Hippocampal formation (tissue), 2 donors: ENCODE measurements around the gene ZDHHC23.

Experiments
- DNase-seq, 2 donors: peaks; one replicate each; lab custom pipeline; 2025; lab: John Stamatoyannopoulos, UW

Gene ZDHHC23, protein sequence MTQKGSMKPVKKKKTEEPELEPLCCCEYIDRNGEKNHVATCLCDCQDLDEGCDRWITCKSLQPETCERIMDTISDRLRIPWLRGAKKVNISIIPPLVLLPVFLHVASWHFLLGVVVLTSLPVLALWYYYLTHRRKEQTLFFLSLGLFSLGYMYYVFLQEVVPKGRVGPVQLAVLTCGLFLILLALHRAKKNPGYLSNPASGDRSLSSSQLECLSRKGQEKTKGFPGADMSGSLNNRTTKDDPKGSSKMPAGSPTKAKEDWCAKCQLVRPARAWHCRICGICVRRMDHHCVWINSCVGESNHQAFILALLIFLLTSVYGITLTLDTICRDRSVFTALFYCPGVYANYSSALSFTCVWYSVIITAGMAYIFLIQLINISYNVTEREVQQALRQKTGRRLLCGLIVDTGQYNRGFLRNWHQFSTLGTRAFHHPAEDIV

DNA sequence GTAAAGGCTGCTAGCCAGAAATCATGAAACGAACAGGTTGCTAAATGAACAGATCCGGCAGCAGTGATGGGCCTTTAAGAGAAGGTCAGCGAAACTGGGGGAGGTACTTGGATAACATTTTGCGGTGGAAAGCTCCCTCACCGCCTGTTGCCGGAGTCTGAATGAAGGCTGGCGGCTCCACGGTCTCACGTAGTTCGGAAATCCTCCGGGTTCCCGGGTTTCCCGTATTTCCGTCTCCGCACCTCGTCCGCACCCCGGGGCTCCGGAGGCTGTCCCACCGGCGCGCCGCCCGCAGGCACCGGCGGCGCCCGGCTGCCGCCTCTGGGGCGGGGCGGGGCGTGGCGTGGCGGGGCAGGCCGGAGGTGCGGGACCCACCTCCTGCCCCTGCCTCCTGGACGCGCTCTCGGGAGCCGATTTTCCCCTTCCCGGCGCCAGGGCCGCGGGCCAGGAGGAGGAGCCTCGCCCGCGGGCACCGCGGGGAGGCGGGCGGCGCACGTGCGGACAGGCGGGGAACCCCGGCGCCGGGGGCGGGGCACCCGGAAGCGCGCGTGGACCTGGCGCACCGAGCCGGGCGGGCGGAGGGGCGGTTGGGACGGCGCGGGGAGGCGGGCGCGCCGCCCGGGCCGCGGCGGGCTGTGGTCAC, at the start of gene ZDHHC23:
ZDHHC23 (plus strand) TSS at position 642 of the 643 bp plus-strand sequence. CDS start 790 bp downstream, outside the sequence.
- no peak for DNase-seq

DNA sequence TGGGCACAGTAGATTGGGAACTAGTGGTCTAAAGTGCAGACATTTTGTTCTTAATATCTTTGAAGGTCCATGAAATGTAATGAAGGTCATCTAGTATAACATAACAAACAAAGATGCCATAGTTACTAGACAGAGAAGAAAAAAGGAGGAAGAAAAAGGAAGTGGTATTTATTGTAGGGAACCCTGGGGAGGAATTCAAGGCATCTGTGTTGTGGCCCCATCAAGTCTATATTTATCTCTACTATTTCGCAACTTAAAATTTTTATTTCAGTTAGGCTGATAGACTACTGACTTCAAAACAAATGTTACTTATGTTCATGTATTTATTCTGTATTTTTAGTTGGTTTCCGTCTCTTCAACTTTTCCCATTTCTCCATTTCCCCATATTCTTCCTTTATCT, 48.9 kb upstream of the ZDHHC23 start:
- no peak for DNase-seq

DNA sequence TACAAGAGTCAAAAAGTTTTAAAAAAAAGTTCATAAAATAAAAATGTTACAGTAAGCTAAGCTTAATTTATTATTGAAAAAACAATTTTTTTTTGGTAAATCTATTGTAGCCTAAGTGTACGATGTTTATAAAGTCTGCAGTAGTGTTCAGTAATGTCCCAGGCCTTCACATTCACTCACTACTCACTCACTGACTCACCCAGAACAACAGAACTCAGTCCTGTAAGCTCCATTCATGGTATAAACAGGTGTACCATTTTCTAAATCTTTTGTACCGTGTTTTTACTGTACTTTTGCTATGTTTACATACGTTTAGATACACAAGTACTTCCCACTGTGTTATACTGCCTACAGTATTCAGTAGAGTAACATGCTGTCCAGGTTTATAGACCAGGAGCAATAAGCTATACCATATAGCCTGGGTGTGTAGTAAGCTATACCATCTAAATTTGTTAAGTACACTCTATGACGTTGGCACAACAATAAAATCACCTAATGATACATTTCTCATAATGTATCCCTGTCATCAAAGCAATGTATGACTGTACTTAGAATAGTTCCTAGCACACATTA, 41.2 kb upstream of the ZDHHC23 start:
- DNase-seq = no peak

DNA sequence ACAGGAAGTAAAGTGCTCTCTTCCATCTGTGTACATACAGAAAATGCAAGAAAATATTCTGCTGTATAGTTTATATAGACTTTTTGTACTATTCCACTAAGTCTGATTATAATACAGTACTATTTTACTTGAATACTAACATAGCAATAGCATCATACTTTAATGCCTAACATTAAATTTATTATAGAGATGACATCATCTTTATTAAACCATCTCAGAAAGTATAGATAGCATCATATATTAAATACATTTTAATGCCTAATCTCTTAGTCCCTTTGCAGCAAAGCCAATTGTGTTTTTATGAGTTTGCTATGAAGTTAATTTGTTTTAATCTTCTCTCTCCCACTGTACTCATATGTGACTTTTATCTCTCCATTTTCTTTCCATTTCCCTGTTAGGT, 39.7 kb upstream of the ZDHHC23 start:
- no peak for DNase-seq

DNA sequence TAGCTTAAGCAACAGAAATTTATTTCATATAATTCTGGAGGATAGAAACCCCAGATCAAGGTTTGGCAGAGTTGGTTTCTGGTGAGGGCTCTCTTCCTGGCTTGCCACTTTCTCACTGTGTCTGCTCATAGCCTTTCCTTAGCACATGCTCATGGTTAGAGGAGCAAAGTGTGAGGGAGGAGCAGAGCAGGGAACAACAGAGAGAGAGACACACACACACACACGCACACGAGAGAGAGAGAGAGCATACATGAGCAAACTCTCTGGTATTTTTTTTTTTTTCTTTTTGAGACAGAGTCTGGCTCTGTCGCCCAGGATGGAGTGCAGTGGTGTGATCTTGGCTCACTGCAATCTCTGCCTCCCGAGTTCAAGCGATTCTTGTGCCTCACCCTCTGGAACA, 36.8 kb upstream of the ZDHHC23 start:
- no peak for DNase-seq

DNA sequence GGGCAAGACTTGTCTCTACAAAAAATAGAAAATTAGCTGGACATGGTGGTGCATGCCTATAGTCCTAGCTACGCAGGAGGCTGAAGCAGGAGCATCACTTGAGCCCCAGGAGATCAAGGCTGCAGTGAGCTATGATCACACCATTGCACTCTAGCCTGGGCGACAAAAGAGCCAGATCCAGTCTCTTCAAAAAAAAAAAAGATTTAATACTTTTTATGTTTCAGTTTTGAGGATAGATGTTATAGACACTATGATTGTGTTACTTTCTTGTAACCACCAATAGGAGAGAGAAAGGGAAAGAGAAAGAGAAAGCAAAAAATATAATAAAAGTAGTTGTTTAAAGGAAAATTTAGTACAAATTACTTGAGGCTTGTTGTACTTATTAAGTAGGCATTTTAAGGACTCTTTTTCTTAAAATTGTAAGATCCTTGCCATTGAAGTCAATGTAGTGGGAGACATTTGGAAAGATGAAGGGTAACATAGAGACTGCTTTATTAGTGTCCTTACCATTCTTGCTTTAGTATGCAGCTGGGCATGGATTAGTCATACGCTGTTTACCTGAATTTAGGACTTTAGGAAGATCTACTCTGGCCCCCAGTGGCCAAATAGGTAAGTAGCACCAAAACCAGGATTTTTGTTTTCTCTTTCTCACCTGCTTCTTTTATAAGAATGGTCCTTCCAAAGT, 35.1 kb upstream of the ZDHHC23 start:
- DNase-seq = peak in 1 of 2 donors; percentile 41

DNA sequence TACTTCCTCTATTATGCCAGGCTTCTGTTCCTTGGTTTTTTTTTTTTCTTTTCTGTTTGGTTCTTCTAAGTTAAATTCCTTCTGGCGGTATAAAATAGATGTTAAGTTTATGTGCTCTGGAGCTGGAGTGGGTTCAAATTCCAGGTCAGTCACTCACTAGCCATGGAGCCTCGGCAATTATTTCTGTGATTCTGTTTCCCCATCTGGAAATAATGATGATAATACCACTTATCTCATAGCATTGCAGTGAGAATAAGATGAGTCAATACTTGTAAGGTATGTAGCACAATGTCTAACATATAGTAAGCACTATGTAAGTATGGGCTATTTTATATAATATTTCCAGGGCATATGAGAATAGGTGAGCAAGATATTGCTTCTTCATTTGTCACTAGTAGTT, 33.2 kb upstream of the ZDHHC23 start:
- DNase-seq = no peak

DNA sequence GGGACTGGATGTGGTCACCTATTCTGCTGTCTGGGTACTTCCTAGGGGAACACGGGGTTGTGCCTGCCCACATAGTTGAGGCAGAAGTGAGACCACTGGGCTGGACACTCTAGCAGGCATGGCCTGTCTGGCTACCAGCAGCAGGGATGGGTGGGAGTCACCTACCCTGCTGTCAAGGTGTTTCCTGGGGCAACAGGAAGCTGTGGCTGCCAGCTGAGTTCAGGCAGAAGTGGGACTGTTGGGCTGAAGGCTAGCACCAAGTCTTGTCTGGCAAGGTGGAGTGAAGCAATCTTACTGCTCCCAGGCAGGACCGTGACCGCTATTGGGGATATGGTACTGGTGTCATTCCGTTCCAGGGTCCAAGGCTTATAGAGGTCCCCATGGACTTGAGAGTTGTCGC, 20.3 kb upstream of the ZDHHC23 start:
- no peak for DNase-seq

DNA sequence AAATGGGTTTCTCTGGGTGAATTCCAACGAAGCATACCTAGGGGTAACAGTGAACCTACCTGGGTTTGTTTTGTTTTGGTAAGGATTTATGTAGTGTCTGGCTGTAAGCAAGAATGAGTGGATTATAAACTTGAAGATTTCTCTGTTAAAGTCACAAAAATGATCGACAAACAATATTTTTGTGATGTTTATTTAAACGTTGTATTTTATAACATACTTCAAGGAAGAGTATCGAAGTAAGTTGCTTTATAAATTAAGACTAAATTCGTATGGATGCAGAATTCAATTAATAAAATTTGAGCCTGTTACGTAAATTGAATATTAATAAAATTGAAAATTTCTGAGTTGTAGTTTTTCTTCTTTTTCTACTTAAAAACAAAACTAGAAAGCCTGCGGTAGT, 982 bp upstream of the ZDHHC23 start:
- no peak for DNase-seq

DNA sequence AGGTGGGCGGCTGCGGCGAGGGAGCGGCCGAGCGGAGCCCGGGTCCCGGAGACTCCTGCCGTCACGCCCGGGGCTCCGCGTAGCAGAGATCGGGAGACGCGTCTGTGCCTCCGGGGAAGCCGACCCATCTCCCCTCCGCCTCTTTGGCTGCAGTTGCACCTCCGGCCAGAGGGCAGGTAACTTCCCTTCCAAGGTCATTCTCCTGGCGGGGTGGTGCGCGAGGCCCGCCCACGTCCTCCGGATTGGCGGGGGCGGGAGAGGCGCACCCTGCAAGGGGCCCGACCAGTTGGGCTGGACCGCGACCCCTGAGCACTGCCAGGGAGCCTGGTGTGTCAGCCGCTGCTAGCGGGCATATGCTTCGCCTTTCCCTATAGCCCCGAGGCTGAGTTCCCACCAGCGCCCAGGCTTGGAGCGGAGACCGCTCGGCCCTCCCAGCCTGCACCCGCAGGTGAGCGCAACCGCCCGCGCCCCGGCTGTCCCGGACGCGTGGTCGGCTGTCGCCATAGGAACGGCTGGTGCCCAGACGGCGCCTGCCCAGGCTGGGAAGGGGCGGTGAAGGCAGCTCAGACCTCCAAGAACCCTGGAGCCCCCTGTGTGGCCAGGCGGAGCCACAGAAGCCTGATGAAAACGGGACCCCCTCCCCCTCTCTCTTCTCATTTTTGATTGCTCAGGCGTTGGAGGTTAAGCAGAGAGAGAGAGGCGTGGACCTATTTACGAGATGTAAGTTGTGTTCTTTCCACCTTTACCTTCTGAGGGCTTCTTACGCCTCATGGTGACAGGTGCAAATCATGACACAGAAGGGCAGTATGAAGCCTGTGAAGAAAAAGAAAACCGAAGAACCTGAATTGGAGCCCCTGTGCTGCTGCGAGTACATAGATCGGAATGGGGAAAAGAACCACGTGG, 453 bp downstream of the ZDHHC23 start:
- no peak for DNase-seq

DNA sequence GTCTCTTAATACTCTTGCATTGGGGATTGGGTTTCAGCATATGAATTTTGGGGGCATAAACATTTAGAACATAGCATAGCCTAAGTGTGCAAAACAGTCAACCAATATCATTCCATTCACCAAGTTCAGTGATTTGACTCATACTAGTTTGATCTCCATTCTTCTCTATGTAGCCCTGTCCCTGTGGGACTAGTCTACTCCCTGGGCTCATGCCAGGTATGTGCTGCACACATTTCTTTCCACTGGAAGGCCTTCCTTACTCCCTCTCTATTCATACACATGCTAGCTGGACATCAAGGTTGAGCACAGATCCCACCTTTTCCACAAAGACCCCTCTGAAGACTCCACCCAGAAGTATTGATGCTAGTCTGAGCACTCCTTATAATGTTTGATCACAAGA, 5.1 kb downstream of the ZDHHC23 start:
- DNase-seq = no peak

DNA sequence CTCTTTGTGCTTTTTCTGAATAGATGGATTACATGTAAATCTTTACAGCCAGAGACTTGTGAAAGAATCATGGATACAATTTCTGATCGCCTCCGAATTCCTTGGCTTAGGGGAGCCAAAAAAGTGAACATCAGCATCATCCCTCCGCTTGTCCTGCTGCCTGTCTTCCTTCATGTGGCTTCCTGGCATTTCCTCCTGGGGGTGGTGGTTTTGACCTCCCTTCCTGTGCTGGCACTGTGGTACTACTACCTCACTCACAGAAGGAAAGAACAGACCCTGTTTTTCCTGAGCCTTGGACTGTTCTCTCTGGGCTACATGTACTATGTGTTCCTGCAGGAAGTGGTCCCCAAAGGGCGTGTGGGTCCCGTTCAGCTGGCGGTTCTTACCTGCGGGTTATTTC, 5.9 kb downstream of the ZDHHC23 start:
- DNase-seq = no peak

DNA sequence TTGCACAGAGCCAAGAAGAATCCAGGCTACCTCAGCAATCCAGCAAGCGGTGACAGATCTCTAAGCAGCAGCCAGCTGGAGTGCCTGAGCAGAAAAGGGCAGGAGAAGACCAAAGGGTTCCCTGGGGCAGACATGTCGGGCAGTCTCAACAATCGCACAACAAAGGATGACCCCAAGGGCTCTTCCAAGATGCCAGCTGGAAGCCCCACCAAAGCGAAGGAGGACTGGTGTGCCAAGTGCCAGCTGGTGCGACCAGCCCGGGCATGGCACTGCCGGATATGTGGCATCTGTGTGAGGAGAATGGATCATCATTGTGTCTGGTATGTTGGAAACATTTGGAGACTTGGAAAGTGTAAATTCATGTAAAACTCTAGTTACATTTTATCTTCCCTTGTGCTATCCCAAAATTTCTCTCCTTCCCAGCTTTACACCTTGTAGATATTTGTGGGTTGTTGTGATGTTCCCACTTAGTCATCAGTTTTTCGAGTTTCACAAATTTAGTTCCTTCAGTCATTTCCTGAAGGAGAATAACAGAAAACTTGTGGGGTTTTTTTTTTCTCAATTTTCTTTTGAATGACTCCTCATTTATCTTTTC, 6.4 kb downstream of the ZDHHC23 start:
- peak in 1 of 2 donors; percentile 24 for DNase-seq

DNA sequence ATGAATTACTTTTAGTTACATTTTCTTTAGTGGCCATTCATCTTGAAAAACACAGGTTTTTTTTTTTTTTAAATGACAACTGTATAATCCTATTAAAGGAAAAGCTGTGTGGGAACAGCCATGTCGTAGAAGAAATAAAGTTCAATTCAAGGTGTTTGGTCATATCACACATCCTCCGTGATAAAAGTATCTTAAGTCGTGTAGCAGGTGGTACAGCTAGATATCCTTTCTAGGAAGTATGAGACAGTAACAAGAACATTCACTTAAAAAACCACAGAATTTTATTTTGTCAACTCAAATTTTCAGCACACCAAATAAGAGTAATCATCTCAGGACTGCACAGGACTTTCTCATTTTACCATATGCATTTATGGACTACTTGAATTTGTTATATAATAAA, 16.1 kb downstream of the ZDHHC23 start:
- no peak for DNase-seq

DNA sequence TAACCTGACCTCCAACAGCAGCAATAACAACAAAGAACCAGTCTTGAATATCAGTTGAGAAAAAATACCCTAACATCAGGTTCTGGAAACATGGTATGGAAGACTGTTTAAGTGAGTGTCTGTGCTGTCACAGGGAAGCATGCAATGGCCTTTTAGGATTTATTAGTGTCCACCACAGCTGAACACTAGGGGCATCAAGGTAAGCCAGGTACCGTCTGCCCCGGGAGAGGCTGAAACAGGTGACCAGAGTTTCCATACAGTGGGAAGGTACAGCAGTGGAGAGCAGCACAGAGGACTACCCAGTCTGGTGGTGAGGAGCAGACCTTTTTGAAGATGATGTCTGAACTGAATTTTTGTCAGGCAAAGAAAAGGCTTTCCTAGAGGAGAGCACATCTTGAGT, 18.4 kb downstream of the ZDHHC23 start:
- DNase-seq = no peak

DNA sequence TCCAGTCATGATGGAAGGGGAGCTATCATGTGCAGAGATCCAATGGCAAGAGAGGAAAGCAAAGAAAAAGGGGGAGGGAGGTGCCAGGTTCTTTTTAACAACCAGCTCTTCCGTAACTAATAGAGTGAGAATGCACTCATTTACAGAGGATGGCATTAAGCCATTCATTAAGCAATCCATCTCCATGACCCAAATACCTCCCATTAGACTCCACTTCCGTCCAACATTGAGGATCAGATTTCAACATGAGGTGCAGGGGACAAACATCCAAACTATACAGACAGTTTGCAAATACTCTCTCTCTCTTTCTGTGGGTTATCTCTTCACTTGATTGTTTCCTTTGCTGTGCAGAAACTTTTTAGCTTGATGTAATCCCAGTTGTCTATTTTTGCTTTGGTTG, 21.2 kb downstream of the ZDHHC23 start:
- DNase-seq = peak in 1 of 2 donors; percentile 15

DNA sequence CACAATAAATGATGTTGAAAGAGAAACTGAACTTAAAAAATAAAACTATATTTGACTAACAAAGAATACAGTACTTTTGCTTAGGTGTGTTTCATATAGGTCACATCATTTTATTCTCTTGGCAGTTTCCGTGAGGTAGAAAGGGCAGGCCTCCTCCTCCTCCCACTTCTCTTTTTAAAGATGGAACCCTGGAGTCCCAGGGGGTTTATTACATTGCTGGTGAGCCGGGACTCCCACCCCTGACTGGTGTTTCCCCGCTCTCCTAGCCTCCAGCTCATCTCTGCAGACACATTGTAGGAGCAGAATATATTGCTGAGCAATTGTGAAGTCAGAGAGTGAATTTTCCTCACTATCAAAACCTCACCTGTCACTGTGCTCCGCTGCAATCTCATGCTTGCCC, 30.0 kb downstream of the ZDHHC23 start:
- no peak for DNase-seq

DNA sequence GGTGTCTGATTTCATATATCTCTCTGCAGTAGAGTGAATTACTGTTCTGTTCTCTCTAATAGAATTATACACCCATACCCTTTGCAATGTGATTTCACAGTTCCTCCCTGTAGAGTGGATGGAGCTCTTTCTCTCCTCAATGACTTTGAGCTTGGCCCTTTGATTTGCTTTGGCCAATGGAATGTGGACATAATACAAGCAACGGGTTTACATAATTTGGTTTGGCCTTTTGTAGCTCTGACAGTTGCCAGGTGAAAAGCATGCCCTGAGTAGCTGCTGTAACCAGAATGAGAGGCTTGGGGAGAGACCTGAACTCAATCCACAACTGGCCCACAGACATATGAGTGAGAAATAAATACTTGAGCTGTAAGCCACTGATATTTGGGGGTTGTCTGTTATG, 32.1 kb downstream of the ZDHHC23 start:
- no peak for DNase-seq

DNA sequence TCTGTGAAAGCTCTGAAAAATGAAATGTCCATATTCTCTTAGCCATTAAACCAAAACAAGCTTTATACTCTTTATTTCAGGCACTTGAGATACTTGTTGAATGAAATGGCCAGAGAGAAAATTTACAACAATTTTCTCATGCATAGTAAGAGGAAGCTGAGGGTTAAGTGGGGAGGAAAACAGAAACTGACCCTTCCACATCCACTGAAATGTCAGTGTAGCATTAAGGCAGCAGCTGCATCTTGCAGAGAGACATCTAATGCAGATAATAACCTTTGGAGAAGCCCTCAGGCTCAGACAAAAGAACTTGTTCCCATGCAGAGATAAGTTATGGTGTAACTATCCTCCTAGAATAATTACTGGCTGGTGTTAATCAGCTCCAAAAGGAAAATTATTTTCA, 34.0 kb downstream of the ZDHHC23 start:
- DNase-seq = no peak

DNA sequence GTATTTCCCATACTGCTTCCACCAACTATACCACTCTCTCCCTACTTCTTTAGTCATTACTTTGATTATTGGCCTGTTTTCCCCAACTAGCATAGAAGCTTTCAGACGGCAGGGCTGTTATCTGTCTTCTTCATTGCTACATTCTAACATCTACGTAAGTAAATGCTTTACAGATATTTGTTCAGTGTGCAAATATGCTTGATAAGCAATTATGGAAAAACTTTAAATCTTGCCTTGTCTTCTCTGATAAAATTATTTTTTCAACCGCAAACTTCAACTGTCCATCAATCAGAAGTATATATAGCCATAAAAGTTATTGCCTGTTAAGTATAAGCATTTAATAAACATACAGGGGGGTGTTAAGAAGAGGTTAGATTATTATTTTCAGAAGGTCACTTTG, 35.7 kb downstream of the ZDHHC23 start:
- DNase-seq = no peak

DNA sequence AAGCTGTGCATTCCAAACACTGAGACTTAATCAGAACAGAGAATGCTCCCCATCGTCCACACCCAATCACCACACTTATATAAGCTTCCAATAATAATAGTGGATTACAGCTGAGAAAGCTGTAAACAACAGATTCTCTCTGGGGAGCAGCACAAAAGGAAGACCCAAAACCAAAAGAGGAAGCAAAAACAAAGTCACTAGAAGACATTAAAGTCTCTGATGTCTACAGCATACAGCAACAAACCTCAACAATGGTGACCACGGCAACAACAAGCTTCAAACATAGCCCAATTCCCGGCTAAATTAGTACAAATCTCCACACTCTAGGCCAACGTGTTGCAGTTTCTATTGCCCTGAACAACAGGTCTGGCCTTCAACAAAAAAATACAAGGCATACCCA, 37.7 kb downstream of the ZDHHC23 start:
- no peak for DNase-seq
